ENCODE data around the gene C5AR1.
"Not testable (repeated sequence)": the region's sequence is repeated elsewhere in the genome, so short reads cannot be mapped to it uniquely, and the experiment has no call there.

Gene C5AR1

DNA sequence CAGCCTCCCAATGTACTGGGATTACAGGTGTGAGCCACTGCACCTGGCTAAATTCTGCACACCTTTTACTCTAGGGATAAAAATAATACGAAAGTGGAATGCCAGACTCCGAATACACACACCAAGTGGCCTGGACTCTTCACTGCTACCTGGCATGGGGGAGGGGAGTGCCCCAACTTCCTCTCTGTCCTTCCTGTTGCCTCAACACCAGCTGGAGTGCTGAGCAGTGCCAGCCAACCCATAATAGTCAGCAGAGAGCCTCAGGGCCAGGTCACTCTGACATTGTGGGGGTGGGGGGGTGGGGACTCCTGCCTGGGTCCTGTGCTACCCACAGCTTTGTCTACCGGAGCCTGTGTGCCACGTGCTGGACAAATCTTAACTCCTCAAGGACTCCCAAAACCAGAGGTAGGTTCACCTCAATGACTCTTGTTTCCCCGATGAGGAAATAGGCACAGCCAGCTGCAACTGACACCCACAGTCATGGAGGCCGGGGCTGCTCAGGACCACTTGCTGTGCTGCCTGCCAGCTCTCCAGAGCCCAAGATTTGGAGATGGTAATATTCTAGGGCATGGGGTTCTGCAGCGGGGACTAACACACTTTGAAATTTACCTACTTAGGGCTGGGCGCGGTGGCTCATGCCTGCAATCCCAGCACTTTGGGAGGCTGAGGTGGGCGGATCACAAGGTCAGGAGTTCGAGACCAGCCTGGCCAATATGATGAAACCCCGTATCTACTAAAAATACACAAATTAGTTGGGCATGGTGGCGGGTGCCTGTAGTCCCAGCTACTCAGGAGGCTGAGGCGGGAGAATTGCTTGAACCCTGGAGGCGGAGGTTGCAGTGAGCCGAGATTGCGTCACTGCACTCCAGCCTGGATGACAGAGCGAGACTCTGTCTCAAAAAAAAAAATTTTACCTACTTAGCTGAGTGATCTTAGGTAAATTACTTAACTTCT, 27.4 kb downstream of the C5AR1 start:
- peak; percentile 31 for DNase-seq

DNA sequence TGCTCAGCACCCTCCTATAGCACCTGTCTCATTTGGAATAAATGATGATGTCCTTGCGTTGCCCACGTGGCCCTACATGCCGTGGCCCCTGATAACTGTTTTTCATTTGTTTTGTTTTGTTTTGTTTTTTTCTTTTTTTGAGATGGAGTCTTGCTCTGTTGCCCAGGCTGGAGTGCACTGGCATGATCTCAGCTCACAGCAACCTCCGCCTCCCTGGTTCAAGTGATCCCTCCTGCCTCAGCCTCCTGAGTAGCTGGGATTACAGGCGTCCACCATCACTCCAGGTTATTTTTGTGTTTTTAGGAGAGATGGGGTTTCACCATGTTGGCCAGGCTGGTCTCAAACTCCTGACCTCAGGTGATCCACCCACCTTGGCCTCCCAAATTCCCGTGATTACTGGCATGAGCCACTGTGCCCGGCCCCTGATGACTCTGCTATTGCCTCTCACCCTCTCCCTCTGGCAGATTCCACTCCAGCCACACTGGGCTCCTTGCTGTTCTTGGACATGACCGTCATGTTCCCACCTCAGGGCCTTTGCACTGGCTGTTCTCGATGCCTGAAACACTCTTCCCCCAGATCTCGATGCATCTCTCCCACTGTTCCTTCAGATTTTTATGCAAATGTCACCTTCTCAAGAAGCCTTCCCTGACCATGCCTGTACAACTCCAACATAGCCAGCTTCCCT, 29.7 kb downstream of the C5AR1 start:
- DNase-seq, result no peak

DNA sequence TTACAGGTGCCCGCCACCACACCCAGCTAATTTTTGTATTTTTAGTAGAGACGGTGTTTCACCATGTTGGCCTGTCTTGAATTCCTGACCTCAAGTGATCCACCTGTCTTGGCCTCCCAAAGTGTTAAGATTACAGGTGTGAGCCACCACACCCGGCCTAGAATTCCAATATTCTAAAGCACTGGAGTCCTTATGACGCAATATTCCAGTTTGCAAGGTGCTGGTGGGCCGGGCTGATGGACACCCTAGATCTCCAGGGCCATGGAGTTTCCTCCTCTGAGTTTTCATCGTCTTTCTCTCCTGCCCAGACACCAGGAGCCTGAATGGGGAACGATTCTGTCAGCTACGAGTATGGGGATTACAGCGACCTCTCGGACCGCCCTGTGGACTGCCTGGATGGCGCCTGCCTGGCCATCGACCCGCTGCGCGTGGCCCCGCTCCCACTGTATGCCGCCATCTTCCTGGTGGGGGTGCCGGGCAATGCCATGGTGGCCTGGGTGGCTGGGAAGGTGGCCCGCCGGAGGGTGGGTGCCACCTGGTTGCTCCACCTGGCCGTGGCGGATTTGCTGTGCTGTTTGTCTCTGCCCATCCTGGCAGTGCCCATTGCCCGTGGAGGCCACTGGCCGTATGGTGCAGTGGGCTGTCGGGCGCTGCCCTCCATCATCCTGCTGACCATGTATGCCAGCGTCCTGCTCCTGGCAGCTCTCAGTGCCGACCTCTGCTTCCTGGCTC, 31.0 kb downstream of the C5AR1 start:
- DNase-seq, result no peak

DNA sequence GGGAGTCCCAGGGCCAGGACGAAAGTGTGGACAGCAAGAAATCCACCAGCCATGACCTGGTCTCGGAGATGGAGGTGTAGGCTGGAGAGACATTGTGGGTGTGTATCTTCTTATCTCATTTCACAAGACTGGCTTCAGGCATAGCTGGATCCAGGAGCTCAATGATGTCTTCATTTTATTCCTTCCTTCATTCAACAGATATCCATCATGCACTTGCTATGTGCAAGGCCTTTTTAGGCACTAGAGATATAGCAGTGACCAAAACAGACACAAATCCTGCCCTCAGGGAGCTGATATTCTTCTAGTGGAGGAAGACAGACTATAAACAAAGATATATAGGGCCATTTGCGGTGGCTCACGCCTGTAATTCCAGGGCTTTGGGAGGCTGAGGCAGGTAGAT, 32.1 kb downstream of the C5AR1 start:
- no peak for DNase-seq

DNA sequence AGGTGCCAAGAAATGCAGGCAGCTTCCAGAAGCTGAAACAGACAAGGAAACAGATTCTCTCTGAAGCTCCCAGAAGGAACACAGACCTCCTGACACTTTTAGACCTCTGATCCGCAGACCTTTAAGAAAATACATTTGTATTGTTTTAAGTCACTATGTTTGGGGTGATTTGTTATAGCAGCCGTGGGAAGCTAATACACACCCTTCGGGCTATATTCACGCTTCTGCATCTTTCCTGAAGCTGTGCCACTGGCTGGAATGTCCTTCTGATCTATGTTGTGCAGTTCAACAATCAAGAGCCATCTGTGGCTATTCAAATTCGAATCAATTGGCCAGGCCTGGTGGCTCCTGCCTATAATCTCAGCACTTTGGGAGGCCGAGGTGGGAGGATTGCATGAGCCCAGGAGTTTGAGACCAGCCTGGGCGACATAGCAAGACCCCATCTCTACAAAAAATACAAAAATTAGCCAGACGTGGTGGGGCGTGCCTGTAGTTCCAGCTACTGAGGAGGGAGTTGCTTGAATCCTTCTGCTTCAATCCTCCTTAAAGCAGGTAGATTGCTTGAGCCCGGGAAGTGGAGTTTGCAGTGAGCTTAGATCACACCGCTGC, 33.6 kb downstream of the C5AR1 start:
- no peak for DNase-seq

DNA sequence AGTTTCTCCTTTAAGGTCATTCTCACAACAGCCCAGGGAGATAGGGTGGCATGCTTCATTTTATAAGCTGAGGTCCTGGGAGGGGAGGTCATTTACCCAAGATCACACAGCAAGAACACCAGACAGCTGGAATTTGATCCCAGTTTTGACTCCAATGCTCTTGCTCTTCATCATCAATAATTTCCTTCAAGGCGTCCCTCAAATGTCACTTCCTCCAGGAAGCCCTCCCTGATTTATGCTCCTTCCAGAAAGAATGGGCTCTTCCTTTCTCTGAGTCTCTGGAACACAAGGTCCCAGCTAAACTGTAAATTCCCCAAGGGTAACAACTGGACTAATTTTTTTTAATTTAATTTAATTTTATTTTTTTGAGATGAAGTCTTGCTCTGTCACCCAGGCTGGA, 34.8 kb downstream of the C5AR1 start:
- DNase-seq, result no peak

DNA sequence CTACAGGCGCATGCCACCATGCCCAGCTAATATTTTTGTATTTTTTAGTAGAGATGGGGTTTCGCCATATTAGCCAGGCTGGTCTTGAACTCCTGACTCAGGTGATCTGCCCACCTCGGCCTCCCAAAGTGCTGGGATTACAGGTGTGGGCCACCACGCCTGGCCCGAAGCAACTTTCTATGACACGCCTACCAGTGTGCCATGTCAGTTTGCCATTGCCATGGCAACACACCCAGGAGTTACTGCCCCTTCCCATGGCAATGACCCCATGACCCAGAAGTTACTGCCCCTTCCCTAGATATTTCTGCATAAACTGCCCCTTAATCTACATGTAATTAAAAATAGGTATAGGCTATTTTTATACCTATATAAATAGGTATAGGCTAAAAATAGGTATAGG, 36.4 kb downstream of the C5AR1 start:
- not testable (repeated sequence) for DNase-seq

DNA sequence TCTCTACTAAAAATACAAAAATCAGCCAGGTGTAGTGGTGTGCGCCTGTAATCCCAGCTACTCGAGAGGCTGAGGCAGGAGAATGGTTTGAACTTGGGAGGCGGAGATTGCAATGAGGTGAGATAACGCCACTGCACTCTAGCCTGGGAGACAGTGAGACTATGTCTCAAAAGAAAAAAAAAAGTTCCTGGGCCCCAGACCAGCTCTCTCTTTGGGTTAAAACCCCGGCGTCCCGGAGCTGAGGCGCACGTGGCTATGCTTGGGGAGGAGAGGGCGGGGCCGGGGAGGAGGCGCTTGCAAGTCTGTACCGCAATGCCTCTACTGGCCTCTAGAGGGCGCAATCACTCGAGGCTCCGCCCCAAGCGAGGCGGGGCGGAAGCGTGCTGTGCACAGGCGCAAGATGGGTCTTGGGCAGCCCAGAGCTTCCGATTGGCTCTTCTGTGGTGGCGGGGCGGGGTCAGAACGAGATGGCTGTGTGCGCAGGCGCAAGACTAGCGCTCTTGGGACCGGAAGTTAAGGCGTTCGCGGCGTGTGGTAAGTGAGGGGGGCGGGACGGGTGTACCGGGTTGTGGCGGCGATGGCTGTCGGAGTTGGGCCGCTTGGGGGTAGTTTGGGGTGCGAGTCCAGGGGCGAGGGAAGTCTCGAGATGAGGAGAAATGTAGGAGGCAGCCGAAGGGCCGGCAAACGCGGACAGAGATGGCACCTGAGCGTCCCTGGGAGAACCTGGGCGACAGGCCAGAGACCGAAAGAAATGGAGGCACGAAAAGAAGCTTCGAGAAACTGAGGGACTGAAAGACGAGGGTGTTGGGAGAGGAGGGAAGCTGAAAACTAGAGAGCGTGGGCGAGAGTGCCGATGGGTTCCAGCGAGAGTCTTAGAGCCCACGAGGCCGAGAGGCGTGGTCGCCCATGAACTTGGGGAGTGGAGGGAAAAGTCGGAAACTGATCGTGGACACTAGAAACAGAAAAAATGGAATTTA, 39.4 kb downstream of the C5AR1 start, which contains the start of gene DHX34:
DHX34 (plus strand) TSS at position 497 of the 977 bp plus-strand sequence. CDS start 3,716 bp downstream, outside the sequence.
- DNase-seq, result peak; percentile 98

DNA sequence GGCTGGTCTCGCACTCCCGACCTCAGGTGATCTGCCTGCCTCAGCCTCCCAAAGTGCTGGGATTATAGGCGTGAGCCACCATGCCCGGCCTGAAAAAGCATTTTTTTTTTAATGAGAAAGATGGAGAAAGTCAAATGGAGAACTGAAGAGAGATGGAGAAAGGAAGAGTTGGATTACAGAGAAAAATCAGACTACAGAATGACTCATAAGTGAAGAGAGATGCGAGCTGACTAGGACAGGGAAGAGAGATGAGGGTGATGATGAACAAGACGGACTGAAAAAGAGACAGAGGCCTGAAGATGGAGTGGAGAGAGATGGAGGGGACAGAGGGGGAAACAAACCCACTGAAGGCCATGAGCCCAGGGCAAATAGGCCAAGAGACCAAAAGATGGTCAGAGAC, 41.0 kb downstream of the C5AR1 start:
- no peak for DNase-seq

DNA sequence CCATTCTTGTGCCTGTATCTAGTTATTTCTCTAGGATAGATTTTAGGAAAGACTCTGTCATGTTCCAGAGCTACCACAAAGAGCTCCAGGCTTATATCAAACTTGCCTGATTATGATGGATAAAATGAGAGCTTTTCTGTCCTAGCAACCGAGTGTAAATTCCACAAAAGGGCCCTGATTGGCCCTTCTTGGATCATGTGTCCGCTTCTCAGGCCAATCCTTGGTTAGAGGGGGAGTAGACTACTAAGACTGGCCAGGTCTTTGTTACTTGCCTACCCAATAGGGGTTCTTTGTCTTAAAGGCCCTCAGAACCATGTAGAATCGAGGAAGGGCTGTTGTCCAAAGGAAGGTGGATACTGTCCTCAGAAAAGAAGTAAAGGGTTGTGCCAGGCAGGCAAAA, 41.9 kb downstream of the C5AR1 start:
- no peak for DNase-seq

DNA sequence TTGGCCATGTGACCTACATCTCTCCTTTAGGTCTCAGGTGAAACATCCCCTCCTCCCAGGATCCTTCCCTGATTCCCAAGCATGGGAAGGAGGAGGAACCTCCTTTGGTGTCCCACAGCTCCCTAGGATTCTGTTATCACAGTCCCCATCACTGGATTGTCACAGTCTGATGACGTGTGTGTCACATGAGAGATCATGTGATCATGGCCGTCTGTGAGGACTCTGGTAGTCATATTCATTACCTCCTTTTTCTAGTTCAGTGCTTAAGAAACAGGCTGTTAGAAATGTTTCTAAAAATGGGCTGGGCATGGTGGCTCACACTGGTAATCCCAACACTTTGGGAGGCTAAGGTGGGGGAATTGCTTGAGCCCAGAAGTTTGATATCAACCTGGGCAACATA, 42.4 kb downstream of the C5AR1 start:
- no peak for DNase-seq

DNA sequence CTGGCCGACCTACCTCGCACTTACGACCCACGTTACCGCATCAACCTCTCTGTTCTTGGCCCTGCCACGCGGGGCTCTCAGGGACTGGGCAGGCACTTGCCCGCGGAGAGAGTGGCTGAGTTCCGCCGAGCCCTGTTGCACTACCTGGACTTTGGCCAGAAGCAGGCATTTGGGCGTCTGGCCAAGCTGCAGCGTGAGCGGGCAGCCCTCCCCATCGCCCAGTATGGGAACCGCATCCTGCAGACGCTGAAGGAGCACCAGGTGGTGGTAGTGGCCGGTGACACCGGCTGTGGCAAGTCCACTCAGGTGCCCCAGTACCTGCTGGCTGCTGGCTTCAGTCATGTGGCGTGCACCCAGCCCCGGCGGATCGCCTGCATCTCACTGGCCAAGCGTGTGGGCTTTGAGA, 43.6 kb downstream of the C5AR1 start:
- DNase-seq, result no peak

DNA sequence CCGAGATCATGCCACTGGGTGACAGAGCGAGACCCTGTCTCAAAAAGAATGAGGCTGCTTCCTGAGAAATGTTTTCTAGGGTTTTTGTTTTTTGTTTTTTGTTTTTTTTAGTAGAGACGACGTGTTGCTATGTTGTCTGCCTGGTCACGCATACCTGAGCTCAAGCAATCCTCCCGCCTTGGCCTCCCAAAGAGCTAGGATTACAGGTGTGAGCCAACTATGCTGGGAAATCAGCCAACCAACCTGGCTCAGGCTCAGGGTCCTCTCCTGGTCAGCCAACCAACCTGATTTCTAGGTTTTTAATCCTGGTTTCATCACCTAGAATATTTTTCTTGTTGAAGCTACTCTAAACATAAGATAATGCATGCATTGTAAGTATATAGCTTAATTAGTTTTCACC, 47.2 kb downstream of the C5AR1 start:
- DNase-seq, result no peak

DNA sequence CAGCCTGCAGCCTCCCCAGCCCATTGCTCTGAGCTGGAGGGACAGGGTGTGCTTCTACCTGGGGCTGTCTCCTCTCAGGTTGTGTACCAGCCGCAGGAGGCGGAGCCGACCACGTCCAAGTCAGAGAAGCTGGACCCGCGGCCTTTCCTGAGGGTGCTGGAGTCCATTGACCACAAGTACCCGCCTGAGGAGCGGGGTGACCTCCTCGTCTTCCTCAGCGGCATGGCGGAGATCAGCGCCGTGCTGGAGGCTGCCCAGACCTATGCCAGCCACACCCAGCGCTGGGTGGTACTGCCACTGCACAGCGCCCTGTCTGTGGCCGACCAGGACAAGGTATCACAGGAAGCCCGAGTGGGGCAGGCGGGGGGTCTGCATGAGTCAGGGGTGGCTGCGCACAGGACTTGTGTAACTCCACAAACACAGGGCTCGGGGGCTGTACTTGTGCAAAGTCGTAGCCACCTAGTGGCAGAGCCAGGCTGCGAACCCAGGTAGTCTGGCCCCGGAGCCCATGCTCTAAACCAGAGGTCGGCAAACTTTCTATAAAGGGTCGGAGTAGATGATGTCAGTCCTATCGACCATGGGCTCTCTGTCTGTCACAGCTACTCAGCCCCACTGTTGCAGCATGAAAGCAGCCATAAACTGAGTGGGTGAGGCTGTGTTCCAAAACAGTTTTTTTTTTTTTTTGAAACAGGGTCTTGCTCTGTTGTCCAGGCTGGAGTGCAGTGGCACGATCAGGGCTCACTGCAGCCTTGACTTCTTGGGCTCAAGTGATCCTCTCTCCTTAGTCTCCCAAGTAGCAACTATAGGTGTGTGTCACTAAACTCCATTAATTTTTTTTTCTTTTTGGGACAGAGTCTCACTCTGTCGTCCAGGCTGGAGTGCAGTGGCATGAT, 48.4 kb downstream of the C5AR1 start:
- DNase-seq, result no peak

DNA sequence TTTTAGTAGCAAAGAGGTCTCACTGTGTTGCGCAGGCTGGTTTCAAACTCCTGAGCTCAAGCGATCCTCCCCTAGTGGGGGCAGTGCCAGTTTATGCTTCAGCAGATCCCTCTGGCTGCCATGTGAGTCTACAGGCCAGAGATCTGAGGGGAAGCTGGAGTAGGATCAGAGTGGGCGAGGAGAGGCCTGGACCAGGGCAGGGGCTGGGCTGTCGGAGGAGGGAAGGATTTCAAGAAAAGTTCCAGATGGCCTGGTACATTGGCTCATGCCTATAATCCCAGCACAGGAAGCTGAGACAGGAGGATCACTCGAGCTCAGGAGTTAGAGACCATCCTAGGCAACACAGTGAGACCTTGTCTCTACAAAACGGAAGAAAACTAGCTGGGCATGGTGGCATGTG, 49.3 kb downstream of the C5AR1 start:
- DNase-seq, result no peak

DNA sequence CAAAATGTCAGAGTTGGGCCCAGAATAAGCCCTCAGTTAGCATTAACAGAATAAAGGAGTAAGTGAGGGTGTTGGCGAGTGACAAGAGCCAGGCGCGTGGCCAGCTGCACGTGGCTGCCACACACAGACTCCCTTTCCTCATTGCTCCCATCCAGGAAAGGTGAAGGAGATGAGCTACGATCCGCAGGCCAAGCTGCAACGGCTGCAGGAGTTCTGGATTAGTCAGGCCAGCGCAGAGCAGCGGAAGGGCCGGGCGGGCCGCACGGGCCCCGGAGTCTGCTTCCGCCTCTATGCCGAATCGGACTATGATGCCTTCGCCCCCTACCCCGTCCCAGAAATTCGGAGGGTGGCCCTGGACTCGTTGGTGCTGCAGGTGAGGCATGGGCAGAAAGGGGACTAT, 52.7 kb downstream of the C5AR1 start:
- no peak for DNase-seq

DNA sequence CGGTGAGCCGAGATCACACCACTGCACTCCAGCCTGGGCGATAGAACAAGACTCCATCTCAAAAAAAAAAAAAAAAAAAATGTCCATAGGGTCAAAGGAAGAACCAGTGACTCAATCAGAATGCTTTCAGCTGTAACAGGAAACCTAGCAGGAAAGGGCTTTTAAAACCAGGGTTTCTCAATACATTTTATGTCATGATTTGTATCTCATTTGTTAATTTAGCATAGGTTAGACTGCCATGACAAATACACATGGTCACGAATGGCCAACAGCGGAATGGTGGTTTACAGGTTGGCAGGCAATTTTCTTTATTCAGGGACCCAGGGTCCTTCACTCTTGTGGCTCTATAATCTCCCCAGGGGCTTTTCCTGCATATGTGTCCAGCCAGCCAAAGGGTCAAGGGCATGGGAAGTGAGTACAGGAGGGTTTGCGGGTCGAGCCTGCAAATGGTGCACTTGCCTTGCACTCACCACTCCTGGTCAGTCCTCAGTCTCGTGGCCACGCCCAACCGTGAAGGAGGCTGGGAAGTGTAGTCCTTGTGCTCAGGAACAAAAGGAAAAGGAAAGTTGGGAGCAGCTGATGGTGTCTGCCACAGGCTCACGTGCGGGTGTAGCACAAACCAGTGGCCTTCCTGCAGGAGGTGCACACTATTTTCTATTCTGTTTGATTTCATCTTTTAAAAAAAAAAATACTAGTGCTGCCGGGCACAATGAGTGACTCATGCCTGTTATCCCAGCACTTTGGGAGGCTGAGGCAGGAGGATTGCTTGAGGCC, 54.3 kb downstream of the C5AR1 start:
- DNase-seq, result no peak

DNA sequence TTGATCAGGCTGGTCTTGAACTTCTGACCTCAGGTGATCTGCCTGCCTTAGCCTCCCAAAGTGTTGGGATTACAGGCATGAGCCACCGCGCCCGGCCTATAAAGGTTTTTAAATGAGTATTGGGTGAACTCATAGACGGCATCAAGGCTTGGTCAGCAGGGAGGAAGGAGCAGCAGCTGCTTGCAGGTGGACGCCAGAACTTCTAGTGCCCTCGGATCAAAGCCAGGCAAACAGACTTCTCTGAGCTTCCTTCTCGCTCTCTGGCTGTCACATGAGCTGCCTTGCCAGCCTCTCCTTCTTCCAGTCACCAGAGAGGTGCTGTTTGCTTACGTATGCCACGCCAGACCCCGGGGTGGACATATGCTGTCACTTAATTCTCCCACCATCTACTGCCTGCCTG, 55.8 kb downstream of the C5AR1 start:
- not testable (repeated sequence) for DNase-seq

DNA sequence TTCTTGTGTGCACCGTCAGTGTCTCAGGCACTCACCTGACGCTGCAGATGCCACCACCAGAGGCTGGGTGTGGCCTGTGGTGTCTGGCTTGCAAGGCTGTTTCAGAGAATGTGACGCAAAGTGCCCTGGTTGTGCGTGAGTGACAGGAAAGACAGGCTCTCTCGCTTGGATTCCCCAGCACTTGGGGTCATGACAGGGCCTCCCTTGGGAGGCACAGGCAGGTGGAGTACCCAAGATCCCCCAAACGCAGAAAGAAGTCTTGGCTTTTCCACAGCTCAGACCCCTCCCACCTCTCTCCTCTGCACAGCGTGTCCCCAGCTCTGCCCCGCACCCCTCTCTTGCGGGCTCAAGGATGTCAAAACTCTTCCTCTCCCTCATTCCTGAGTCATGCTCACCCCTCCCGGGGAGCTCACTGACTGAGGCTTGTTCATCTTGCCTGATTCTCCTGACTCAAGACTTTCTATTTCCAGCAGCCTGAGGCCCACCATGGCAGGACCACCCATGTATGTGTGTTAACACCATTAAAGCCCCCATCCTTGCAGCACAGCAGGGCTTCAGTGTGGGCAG, 60.5 kb downstream of the C5AR1 start:
- DNase-seq, result no peak

DNA sequence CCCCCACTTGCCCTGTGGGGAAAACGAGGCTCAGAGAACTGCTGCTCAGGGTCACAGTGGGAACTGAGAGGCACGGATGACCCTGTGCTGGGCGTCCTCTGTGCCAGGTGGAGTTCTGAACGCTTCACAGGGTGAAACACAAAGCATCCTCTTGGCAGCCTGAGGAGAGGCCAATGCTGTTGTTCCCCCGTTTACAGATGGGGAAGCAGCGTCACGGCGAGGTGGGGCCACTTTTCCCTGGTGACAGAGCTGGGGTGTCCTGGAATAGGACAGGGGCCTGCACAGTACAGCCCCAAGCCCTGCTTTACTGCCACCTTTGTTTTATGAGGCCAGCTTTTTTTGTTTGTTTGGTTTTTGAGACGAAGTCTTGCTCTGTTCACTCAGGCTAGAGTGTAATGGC, 61.6 kb downstream of the C5AR1 start:
- DNase-seq, result no peak
